ENCODE results near the gene KRT71.

DNA sequence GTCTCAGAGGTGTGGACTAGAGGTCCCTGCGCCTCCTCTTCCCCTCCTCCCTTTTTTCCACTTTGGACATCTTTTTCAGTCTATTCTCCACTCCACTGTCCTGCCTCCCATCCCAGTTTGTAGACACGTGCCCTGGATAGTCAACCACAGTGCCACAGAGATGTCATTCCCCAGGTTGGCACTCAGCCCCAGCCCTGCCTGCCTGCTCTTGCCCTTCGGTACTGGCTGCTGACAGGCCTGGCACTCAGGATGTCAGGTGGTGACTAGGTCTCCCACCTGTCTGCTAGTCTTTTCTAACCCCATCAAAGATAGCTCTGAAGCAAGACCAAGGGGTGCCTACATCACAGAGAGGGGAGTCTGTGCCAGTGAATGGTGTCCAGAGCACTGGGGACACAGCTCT, 15.8 kb downstream of the KRT71 start:
- TF ChIP-seq, protein P1, sequence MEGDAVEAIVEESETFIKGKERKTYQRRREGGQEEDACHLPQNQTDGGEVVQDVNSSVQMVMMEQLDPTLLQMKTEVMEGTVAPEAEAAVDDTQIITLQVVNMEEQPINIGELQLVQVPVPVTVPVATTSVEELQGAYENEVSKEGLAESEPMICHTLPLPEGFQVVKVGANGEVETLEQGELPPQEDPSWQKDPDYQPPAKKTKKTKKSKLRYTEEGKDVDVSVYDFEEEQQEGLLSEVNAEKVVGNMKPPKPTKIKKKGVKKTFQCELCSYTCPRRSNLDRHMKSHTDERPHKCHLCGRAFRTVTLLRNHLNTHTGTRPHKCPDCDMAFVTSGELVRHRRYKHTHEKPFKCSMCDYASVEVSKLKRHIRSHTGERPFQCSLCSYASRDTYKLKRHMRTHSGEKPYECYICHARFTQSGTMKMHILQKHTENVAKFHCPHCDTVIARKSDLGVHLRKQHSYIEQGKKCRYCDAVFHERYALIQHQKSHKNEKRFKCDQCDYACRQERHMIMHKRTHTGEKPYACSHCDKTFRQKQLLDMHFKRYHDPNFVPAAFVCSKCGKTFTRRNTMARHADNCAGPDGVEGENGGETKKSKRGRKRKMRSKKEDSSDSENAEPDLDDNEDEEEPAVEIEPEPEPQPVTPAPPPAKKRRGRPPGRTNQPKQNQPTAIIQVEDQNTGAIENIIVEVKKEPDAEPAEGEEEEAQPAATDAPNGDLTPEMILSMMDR (IDR thresholded peaks at IDR 0.05) = no peak
- no peak for TF ChIP-seq POLR2A (IDR thresholded peaks at IDR 0.05)
